Measurements from ENCODE around the gene FLOT1. TPM values are rescaled to one million over a fixed set of nuclear protein-coding genes. Genes with fewer than 3 reads are reported as not detected.
"Not testable (repeated sequence)": the region's sequence is repeated elsewhere in the genome, so short reads cannot be mapped to it uniquely, and the experiment has no call there.

FLOT1 gene
- total RNA-seq, 1 donor from 2014 or later: 252 TPM

DNA sequence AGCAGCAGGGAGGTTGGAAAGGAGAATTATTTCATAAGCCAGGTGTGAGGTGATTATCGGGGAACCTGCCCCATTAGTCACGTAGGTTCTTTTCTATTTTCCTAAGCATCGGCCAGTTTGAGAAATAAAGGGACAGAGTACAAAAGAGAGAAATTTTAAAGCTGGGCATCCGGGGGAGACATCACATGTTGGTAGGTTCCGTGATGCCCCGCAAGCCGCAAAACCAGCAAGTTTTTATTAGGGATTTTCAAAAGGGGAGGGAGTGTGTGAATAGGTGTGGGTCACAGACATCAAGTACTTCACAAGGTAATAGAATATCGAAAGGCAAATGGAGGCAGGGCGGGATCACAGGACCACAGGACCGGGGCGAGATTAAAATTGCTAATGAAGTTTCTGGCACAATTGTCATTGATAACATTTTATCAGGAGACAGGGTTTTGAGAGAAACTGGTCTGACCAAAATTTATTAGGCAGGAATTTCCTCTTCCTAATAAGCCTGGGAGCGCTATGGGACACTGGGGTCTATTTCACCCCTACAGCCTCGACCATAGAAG, 22.1 kb upstream of the FLOT1 start:
- H3K36me3 Mint-ChIP-seq (ENCODE audit: low read depth); H3K4me3 Mint-ChIP-seq: not testable (repeated sequence)
- peak overlapping the region; percentile 73 for H3K27ac Mint-ChIP-seq

DNA sequence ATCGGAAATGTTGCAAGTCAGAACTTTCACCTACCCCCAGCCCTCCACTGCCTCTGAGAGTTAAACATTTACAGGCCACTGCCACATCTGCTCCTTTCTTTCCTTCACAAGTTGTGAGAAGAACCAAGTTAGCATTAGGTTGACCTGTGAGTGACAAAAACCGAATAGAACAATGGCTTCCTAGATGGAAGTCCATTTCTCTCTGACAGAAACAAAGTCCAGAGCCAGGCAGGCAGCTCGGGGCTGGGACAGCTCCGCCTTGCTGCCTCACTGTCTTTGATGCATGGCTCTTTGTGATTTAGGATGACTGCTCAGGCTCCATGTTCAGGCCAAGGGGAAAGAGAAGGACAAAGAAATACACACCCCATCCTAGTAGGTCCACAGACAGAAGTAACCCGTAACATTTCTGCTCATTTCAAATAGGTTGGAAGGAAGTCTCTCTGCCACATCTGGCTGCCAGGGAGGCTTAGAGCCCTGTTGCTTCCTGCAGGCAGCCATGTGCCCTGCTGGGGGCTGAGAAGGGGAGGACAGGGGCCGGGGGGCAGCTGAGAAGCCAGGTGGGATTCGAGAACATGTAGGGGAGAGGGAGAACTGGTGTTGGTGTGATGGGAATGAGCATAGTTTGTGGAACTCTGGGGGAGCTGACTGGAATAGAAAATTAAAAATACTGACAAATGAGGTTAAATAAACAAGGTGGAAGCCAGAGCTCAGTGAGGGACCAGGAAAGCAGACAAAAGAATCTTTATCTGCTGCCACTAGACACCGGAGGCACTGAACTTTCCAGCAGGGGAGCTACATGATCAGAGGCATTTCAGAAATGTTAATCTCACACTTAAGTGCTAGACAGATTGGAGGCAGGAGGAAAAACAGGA, 21.4 kb upstream of the FLOT1 start:
- Mint-ChIP-seq H3K27ac (peak overlapping the region; percentile 73), H3K9me3 (no peaks in the 10 kb centered on the region), H3K4me3 (no peak overlapping the region), H3K4me1 (ENCODE audit: low read depth) (peaks cover 47% of the 10 kb centered on the region), H3K36me3 (ENCODE audit: low read depth) (peaks cover 4% of the 10 kb centered on the region), H3K27me3 (ENCODE audit: insufficient read depth) (peaks cover 8% of the 10 kb centered on the region)
- no peak for DNase-seq (ENCODE audit: low spot score)
- intact Hi-C loops (cut with micrococcal nuclease): no loop called here

More for the DNA sequence above, 22.1 kb upstream of the FLOT1 start:
- DNase-seq (ENCODE audit: low spot score); H3K9me3 Mint-ChIP-seq; H3K27me3 Mint-ChIP-seq (ENCODE audit: insufficient read depth); intact Hi-C loops (cut with micrococcal nuclease): not testable (repeated sequence)
- peaks cover 50% of the 10 kb centered on the region for H3K4me1 Mint-ChIP-seq (ENCODE audit: low read depth)

DNA sequence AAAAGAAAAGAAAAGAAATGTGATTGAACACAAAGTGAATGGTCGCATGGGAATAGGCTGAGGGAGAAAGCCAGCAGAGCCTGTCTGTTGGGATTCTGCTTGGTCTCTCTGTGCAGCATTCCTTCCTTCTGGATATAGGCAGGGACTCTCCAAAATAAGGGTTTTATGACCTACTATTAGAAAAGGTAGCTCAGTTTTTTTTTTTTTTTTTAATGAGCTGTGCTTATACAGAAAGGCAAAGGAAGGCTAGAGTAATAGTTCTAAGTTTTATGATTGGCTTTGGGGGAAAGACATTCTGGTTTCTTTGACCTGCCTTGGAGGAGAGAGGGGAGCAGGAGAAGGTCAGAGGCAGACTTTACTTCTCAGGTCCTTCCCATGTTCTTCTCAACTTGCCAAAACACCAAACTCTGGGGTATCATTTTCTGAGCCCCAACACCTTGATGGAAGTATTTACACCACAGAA, 20.7 kb upstream of the FLOT1 start:
- DNase-seq (ENCODE audit: low spot score): no peak
- Mint-ChIP-seq H3K27ac (peak overlapping the region; percentile 73), H3K9me3 (no peaks in the 10 kb centered on the region), H3K27me3 (ENCODE audit: insufficient read depth) (peaks cover 8% of the 10 kb centered on the region), H3K36me3 (ENCODE audit: low read depth) (peaks cover 4% of the 10 kb centered on the region), H3K4me3 (no peak overlapping the region), H3K4me1 (ENCODE audit: low read depth) (peaks cover 41% of the 10 kb centered on the region)
- intact Hi-C loops (cut with micrococcal nuclease): no loop called here

DNA sequence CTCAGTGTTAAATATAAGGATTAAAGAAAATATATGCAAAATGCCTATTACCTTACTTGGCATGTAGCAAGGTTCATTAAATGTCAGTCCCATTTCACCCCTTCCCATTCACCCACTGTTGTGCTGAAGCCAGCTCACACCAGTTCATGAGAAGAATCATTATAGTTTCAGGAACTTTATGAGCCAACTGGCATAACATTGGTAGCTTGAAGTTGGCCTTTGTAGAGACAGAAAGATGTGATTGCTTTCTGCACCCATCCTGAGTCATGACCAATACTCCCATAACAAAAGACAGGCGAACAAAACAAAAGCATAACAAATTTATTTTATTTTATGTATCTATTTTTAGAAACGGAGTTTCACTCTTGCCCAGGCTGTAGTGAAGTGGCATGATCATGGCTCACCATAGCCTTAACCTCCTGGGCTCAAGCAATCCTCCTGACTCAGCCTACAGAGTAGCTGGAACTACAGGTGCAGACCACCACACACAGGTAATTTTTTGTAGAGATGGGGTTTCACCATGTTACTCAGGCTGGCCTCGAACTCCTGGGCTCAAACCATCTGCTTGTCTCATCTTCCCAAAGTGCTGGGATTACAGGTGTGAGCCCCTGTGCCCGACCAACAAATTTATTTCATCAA, 19.4 kb upstream of the FLOT1 start:
- Mint-ChIP-seq H3K27me3 (ENCODE audit: insufficient read depth) (peaks cover 8% of the 10 kb centered on the region), H3K36me3 (ENCODE audit: low read depth) (peaks cover 2% of the 10 kb centered on the region), H3K4me1 (ENCODE audit: low read depth) (peaks cover 34% of the 10 kb centered on the region), H3K27ac (no peak overlapping the region), H3K9me3 (no peaks in the 10 kb centered on the region), H3K4me3 (no peak overlapping the region)
- DNase-seq (ENCODE audit: low spot score): no peak
- intact Hi-C loops (cut with micrococcal nuclease): no loop called here

DNA sequence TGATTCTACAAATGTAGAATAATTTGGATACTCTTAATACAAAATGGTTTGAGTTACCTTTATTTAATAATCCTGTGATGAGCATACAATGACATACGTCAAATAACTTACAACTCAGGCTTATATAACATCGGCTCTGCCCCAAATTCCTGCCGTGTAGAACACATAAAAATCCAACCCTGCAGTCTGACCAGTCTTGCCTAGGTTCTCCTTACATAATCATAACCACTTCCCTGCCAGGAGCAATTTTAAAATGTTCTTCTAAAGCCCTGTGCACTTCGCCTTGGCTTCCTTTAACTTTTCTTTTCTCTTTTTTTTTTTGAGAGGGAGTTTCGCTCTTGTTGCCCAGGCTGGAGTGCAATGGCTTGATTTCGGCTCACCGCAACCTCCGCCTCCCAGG, 18.1 kb upstream of the FLOT1 start:
- no peak overlapping the region for H3K4me3 Mint-ChIP-seq

DNA sequence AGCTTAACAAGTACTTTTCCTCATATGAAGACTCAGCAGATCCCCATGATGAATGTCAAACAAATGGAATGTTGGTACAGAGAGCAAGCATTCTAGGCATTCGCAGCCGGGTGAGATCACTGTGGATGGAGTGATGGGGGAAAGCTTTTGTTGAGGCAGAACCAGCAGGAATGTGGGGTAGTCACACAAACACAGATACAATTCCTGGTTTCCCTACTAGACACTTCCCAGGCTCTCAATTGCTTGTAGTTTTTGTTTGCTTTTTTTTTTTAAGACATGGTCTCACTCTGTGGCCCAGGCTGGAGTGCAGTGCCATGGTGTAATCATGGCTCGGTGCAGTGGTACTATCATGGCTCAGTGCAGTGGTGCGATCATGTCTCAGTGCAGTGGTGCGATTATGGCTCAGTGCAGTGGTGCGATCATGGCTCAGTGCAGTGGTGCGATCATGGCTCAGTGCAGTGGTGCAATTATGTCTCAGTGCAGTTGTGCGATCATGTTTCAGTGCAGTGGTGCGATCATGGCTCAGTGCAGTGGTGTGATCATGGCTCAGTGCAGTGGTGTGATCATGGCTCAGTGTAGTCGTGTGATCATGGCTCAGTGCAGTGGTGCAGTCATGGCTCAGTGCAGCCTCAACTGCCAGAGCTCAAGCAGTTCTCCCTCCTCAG, 17.2 kb upstream of the FLOT1 start:
- no peak for DNase-seq (ENCODE audit: low spot score)
- H3K27ac Mint-ChIP-seq: no peak overlapping the region
- intact Hi-C loops (cut with micrococcal nuclease): no loop called here
- H3K36me3 Mint-ChIP-seq (ENCODE audit: low read depth): peaks cover 2% of the 10 kb centered on the region
- H3K4me3 Mint-ChIP-seq: no peak overlapping the region
- H3K27me3 Mint-ChIP-seq (ENCODE audit: insufficient read depth): peaks cover 8% of the 10 kb centered on the region
- peaks cover 26% of the 10 kb centered on the region for H3K4me1 Mint-ChIP-seq (ENCODE audit: low read depth)
- H3K9me3 Mint-ChIP-seq: no peaks in the 10 kb centered on the region

More for the DNA sequence above, 18.1 kb upstream of the FLOT1 start:
- Mint-ChIP-seq H3K9me3 (no peaks in the 10 kb centered on the region), H3K27me3 (ENCODE audit: insufficient read depth) (peaks cover 8% of the 10 kb centered on the region), H3K27ac (no peak overlapping the region), H3K36me3 (ENCODE audit: low read depth) (peaks cover 2% of the 10 kb centered on the region), H3K4me1 (ENCODE audit: low read depth) (peaks cover 26% of the 10 kb centered on the region)
- no peak for DNase-seq (ENCODE audit: low spot score)
- intact Hi-C loops (cut with micrococcal nuclease): no loop called here

DNA sequence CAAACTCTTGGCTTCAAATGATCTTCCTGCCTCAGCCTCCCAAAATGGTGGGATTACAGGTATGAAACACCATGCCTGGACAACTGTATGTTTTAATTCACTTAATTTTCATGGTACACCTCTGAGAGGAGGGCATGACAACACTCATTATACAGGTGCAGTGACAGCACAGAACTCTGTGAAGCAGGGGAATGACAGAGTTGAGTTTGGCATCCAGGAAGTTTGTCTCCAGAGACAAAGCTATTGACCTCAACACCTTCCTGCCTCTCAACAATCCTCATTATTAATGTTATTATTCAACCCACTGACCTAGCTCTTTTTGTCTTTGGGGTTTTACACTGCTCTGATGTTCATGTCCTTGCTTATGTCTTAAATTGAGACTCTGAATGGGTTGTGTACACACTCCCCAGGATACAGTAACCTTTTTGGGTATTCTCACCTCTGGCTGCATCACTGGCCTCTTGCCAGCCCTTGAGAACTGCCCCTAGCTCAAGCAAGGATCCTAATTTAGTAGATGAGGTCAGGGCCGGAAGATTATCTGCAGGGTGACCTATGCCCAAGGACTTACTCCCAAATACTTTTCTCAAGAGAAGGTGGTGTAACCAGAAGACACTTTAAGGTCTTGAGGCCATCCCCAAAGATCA, 14.9 kb upstream of the FLOT1 start:
- Mint-ChIP-seq H3K36me3 (ENCODE audit: low read depth) (peaks cover 2% of the 10 kb centered on the region), H3K27ac (no peak overlapping the region), H3K4me1 (ENCODE audit: low read depth) (peaks cover 11% of the 10 kb centered on the region), H3K9me3 (no peaks in the 10 kb centered on the region), H3K27me3 (ENCODE audit: insufficient read depth) (peaks cover 7% of the 10 kb centered on the region), H3K4me3 (no peak overlapping the region)
- intact Hi-C loops (cut with micrococcal nuclease): no loop called here
- DNase-seq (ENCODE audit: low spot score): no peak

DNA sequence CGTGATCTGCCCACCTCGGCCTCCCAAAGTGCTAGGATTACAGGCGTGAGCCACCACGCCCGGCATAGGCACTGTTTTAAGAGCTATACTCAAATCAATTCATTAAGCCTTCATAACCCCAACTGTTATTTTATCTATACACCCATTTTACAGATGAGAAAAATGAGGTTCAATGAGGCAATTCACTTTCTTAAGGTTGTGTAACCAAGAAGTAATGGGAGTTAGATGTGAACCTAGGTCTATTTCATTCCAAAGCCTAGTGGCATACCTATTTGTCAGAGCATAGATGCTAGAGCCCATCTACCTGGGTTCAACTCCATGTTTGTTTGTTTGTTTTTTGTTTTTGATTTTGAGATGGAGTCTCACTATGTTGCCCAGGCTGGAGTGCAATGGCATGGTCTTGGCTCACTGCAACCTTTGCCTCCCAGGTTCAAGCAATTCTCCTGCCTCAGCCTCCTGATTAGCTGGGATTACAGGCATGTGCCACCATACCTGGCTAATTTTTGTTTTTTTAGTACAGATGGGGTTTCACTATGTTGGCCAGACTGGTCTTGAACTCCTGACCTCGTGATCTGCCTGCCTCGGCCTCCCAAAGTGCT, 14.0 kb upstream of the FLOT1 start:
- H3K4me1 Mint-ChIP-seq (ENCODE audit: low read depth): peaks cover 11% of the 10 kb centered on the region
- H3K36me3 Mint-ChIP-seq (ENCODE audit: low read depth); H3K9me3 Mint-ChIP-seq; intact Hi-C loops (cut with micrococcal nuclease); H3K27ac Mint-ChIP-seq; H3K27me3 Mint-ChIP-seq (ENCODE audit: insufficient read depth); H3K4me3 Mint-ChIP-seq; DNase-seq (ENCODE audit: low spot score): not testable (repeated sequence)

DNA sequence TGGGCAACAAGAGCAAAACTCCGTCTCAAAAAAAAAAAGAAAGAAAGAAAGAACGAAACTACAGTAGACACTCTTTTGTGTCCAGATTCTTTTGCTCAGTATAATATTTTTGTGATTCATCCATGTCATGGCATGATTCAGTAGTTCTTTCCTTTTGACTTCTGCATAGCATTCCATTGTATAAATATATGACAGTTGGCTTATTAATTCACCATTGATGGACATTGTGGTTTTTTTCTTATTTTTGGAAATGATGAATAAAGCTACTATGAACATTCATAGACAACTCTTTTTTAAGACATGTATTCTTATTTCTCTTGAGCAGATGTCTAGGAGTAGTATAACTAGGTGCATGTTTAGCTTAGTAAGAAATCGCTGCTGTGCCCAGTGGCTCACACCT, 12.1 kb upstream of the FLOT1 start:
- intact Hi-C loops (cut with micrococcal nuclease): no loop called here
- DNase-seq (ENCODE audit: low spot score): no peak
- Mint-ChIP-seq H3K27ac (no peak overlapping the region), H3K9me3 (no peaks in the 10 kb centered on the region), H3K4me3 (no peak overlapping the region), H3K36me3 (ENCODE audit: low read depth) (no peaks in the 10 kb centered on the region), H3K27me3 (ENCODE audit: insufficient read depth) (peaks cover 4% of the 10 kb centered on the region), H3K4me1 (ENCODE audit: low read depth) (peaks cover 11% of the 10 kb centered on the region)

DNA sequence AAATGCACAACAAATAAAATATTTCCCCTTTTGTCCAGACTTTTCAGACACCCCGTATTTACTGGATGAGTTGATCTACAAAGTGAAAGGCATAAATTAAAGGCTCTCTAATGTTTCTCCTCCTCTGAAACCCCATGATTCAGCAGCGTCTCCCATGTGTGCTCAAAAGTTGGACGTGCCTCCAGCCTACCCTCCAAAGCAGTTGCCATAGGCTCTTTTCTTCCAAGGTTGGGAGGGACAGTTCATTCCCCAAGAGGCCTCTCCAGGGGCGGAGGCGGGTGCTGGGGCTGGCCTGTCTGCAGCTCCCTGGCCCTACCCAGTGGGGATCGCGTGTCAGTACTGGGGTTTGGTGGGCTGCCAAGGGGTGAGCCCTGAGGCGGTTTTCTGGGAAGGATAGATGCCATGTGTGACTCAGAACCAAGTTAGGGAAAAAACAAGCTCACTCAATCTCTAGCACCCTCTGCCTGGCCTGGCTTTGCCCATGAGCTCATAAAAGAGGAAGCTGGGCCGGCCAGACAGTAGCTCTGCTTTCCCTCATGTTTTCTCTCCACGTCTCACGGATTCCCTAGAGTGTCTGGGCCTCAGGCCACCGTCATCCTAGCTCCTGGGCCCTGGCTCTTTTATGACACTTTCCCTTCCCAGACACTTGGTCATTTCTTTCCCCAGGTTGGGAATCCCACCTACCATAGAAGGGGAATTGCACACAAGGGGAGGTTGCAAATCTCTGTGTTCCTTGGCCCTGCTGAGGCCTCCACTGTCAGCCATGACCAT, 9.9 kb upstream of the FLOT1 start:
- intact Hi-C loops (cut with micrococcal nuclease): no loop called here
- no peaks in the 10 kb centered on the region for H3K36me3 Mint-ChIP-seq (ENCODE audit: low read depth)
- peak overlapping the region; percentile 19 for H3K27ac Mint-ChIP-seq
- no peak overlapping the region for H3K4me3 Mint-ChIP-seq
- peaks cover 1% of the 10 kb centered on the region for H3K27me3 Mint-ChIP-seq (ENCODE audit: insufficient read depth)
- H3K9me3 Mint-ChIP-seq: no peaks in the 10 kb centered on the region
- peaks cover 22% of the 10 kb centered on the region for H3K4me1 Mint-ChIP-seq (ENCODE audit: low read depth)
- no peak for DNase-seq (ENCODE audit: low spot score)

DNA sequence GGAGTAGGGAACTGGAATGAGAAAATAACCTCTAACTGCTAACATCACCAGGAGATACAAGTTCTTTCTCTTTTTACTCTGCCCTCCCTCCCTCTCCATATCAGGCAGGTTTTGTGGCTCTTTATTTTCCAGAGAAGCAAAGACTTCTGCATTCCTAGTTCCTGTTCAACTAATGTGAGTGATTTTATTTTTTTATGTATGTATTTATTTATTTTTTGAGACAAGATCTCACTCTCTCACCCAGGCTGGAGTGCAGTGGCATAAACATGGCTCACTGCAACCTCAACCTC, 7.8 kb upstream of the FLOT1 start:
- no peaks in the 10 kb centered on the region for H3K36me3 Mint-ChIP-seq (ENCODE audit: low read depth)
- no peak for DNase-seq (ENCODE audit: low spot score)
- H3K4me1 Mint-ChIP-seq (ENCODE audit: low read depth): peaks cover 32% of the 10 kb centered on the region
- H3K4me3 Mint-ChIP-seq: no peak overlapping the region
- no peak overlapping the region for H3K27ac Mint-ChIP-seq
- H3K27me3 Mint-ChIP-seq (ENCODE audit: insufficient read depth): peaks cover 1% of the 10 kb centered on the region
- H3K9me3 Mint-ChIP-seq: no peaks in the 10 kb centered on the region
- intact Hi-C loops (cut with micrococcal nuclease): no loop called here
